NT2/D1 (cell line): ENCODE data around the gene CATSPER4.

Experiments
- DNase-seq: peaks from one replicate; pipeline ENCODE4 v3.0.0-alpha.2; 2011; ENCODE audit warnings: low read depth, low spot score
- H3K27me3 ChIP-seq: 2 replicates; pipeline ENCODE4 v1.6.0; 2011; ENCODE audit warnings: mild to moderate bottlenecking; ENCODE audit not compliant: insufficient read length, insufficient read depth
- H3K36me3 ChIP-seq: 2 replicates; pipeline ENCODE4 v1.6.1; 2011; ENCODE audit warnings: mild to moderate bottlenecking, low read length, mixed read lengths; ENCODE audit not compliant: insufficient read depth, insufficient read length
- H3K4me1 ChIP-seq: 2 replicates; pipeline ENCODE4 v1.5.1; 2011; ENCODE audit not compliant: insufficient read depth, insufficient read length
- H3K4me3 ChIP-seq: 2 replicates; pipeline ENCODE4 v1.5.1; 2011; ENCODE audit warnings: low read depth; ENCODE audit not compliant: insufficient read length
- H3K9ac ChIP-seq: 2 replicates; pipeline ENCODE4 v1.6.0; 2011; ENCODE audit warnings: low read depth; ENCODE audit not compliant: insufficient read length
- H3K9me3 ChIP-seq: 2 replicates; pipeline ENCODE4 v1.5.1; 2011; ENCODE audit warnings: mild to moderate bottlenecking, low read length; ENCODE audit not compliant: insufficient read depth
- SUZ12 ChIP-seq: IDR thresholded peaks from 2 replicates; pipeline ENCODE4 v1.6.1; 2011; ENCODE audit not compliant: insufficient read length, insufficient read depth; ENCODE audit errors: extremely low read depth
- YY1 ChIP-seq: IDR thresholded peaks from 2 replicates; pipeline ENCODE4 v1.6.1; 2011; ENCODE audit not compliant: insufficient read length, insufficient read depth
- ZNF274 ChIP-seq: IDR thresholded peaks from 2 replicates; pipeline ENCODE4 v1.6.1; 2011; ENCODE audit warnings: mild to moderate bottlenecking, low read depth, low read length

CATSPER4 gene

GRCh38 chr1:26237230-26237966, 47.0 kb downstream of the CATSPER4 start:
- peaks cover 8% of the 10 kb centered on the region for H3K9me3 ChIP-seq
- no peak for TF ChIP-seq SUZ12
- TF ChIP-seq YY1: no peak
- peaks cover 31% of the 10 kb centered on the region for H3K36me3 ChIP-seq
- H3K4me1 ChIP-seq: no peaks in the 10 kb centered on the region
- no peak overlapping the region for H3K9ac ChIP-seq
- no peak overlapping the region for H3K4me3 ChIP-seq
- no peak for DNase-seq
- peaks cover 12% of the 10 kb centered on the region for H3K27me3 ChIP-seq

DNA sequence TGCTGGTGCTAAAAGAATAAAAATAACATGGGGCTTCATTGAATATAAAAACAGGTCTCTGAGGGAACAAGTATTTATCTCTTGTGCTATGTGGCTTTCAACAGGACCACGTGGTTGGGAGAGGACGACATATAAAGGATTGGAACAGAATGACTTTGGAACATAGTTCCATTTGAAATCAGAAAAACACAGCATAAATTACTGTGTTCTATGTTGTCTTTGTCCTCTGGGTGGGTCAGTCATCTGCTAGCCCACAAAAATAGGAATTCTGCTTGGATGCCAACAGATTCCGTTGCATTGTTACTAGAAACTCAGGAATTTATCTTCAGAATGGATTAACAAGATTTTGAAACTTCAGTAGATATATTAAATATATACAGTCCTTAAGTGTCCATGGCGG, 49.5 kb downstream of the CATSPER4 start:
- no peak overlapping the region for H3K4me3 ChIP-seq
- peaks cover 8% of the 10 kb centered on the region for H3K9me3 ChIP-seq
- H3K27me3 ChIP-seq: no peaks in the 10 kb centered on the region
- peaks cover 51% of the 10 kb centered on the region for H3K36me3 ChIP-seq
- no peaks in the 10 kb centered on the region for H3K4me1 ChIP-seq
- DNase-seq: no peak
- no peak for TF ChIP-seq SUZ12
- TF ChIP-seq ZNF274: no peak
- TF ChIP-seq YY1: no peak
- H3K9ac ChIP-seq: no peak overlapping the region
